H9 (cell line): ENCODE results near the gene GRIA1. TPM values are rescaled to one million over a fixed set of nuclear protein-coding genes. Genes with fewer than 3 reads are reported as not detected.
"Not testable (repeated sequence)": the region's sequence is repeated elsewhere in the genome, so short reads cannot be mapped to it uniquely, and the experiment has no call there.

Experiments used
- DNase-seq: peaks from one replicate; pipeline ENCODE4 v3.0.0-alpha.2; 2017
- H2AFZ ChIP-seq: one replicate; pipeline ENCODE4 v1.6.1; 2013; ENCODE audit warnings: mild to moderate bottlenecking, low read length, control low read depth, moderate library complexity
- H2AK5ac ChIP-seq: 2 replicates; pipeline ENCODE4 v1.6.1; 2013; ENCODE audit warnings: low read length, control low read depth, mixed read lengths; ENCODE audit not compliant: insufficient read length
- H2BK120ac ChIP-seq: one replicate; pipeline ENCODE4 v1.6.1; 2013; ENCODE audit warnings: low read depth, mild to moderate bottlenecking, low read length, control low read depth, inconsistent platforms; ENCODE audit not compliant: poor library complexity, severe bottlenecking
- H2BK12ac ChIP-seq: 2 replicates; pipeline ENCODE4 v1.6.1; 2013; ENCODE audit warnings: low read length, control low read depth, mixed read lengths, low read depth; ENCODE audit not compliant: insufficient read length
- H2BK15ac ChIP-seq: 2 replicates; pipeline ENCODE4 v1.6.1; 2013; ENCODE audit warnings: low read depth, low read length, control low read depth
- H2BK20ac ChIP-seq: one replicate; pipeline ENCODE4 v1.6.1; 2013; ENCODE audit warnings: low read depth, mild to moderate bottlenecking, low read length, control low read depth, inconsistent platforms; ENCODE audit not compliant: poor library complexity, severe bottlenecking
- H2BK5ac ChIP-seq: 2 replicates; pipeline ENCODE4 v1.6.1; 2013; ENCODE audit warnings: low read length, control low read depth, mixed read lengths; ENCODE audit not compliant: insufficient read length
- H3K14ac ChIP-seq: 2 replicates; pipeline ENCODE4 v1.6.1; 2013; ENCODE audit warnings: low read length, control low read depth; ENCODE audit not compliant: insufficient read depth
- H3K18ac ChIP-seq: 2 replicates; pipeline ENCODE4 v1.6.1; 2013; ENCODE audit warnings: low read depth, mild to moderate bottlenecking, mixed read lengths, low read length, control low read depth; ENCODE audit not compliant: insufficient read length
- H3K23ac ChIP-seq: 2 replicates; pipeline ENCODE4 v1.6.1; 2013; ENCODE audit warnings: low read length, control low read depth, mixed read lengths, low read depth; ENCODE audit not compliant: insufficient read length
- H3K23me2 ChIP-seq: 2 replicates; pipeline ENCODE4 v1.6.1; 2013; ENCODE audit warnings: low read depth, mild to moderate bottlenecking, mixed read lengths, low read length, control low read depth; ENCODE audit not compliant: insufficient read length, poor library complexity, severe bottlenecking
- H3K27ac ChIP-seq: 2 replicates; pipeline ENCODE4 v1.5.1; 2013; ENCODE audit warnings: low read length, control low read depth, mixed read lengths, low read depth; ENCODE audit not compliant: insufficient read length
- H3K27me3 ChIP-seq: 2 replicates; pipeline ENCODE4 v1.6.1; 2013; ENCODE audit warnings: low read length, control low read depth, inconsistent platforms; ENCODE audit not compliant: insufficient read depth
- H3K4ac ChIP-seq: 2 replicates; pipeline ENCODE4 v1.6.1; 2013; ENCODE audit warnings: low read depth, mild to moderate bottlenecking, control low read depth, inconsistent platforms, low read length, moderate library complexity
- H3K4me1 ChIP-seq: 2 replicates; pipeline ENCODE4 v1.6.1; 2013; ENCODE audit warnings: low read length, control low read depth, inconsistent platforms; ENCODE audit not compliant: insufficient read depth
- H3K4me2 ChIP-seq: 2 replicates; pipeline ENCODE4 v1.6.1; 2013; ENCODE audit warnings: low read length, control low read depth, mixed read lengths; ENCODE audit not compliant: insufficient read length, insufficient read depth
- H3K56ac ChIP-seq: 2 replicates; pipeline ENCODE4 v1.6.1; 2013; ENCODE audit warnings: low read depth, mild to moderate bottlenecking, mixed read lengths, low read length, control low read depth; ENCODE audit not compliant: insufficient read length
- H3K79me1 ChIP-seq: 2 replicates; pipeline ENCODE4 v1.6.1; 2013; ENCODE audit warnings: low read depth, mild to moderate bottlenecking, moderate library complexity, low read length, control low read depth, inconsistent platforms; ENCODE audit not compliant: insufficient read depth, poor library complexity, severe bottlenecking
- H3K79me2 ChIP-seq: 2 replicates; pipeline ENCODE4 v1.6.1; 2013; ENCODE audit warnings: low read length, control low read depth, inconsistent platforms; ENCODE audit not compliant: insufficient read depth
- H3K9ac ChIP-seq: 2 replicates; pipeline ENCODE4 v1.6.1; 2013; ENCODE audit warnings: low read length, control low read depth, mixed read lengths; ENCODE audit not compliant: insufficient read length; ENCODE audit errors: extremely low read depth
- H3K9me3 ChIP-seq: one replicate; pipeline ENCODE4 v1.6.1; 2013; ENCODE audit warnings: low read depth, low read length, inconsistent platforms; ENCODE audit not compliant: control insufficient read depth
- H3T11ph ChIP-seq: one replicate; pipeline ENCODE4 v1.6.1; 2013; ENCODE audit warnings: mild to moderate bottlenecking, low read length, control low read depth, inconsistent platforms
- H4K20me1 ChIP-seq: one replicate; pipeline ENCODE4 v1.6.1; 2013; ENCODE audit not compliant: control insufficient read depth, insufficient read length, insufficient read depth
- H4K5ac ChIP-seq: 2 replicates; pipeline ENCODE4 v1.6.1; 2013; ENCODE audit warnings: low read depth, mild to moderate bottlenecking, mixed read lengths, low read length, control low read depth; ENCODE audit not compliant: insufficient read length
- H4K8ac ChIP-seq: replicated peaks from 2 replicates; pipeline ENCODE4 v1.6.1; 2013; ENCODE audit warnings: low read length, control low read depth, mixed read lengths, low read depth; ENCODE audit not compliant: insufficient read length
- H4K91ac ChIP-seq: 2 replicates; pipeline ENCODE4 v1.6.1; 2013; ENCODE audit warnings: low read depth, mild to moderate bottlenecking, moderate library complexity, mixed read lengths, low read length, control low read depth; ENCODE audit not compliant: insufficient read length
- H3K27ac Mint-ChIP-seq, 3 experiments: 2 replicates in 2 of 3; 3 replicates in 1 of 3; pipeline ENCODE4 v1.8.0; 2020 to 2021; ENCODE audit warnings: mixed read lengths in 3 of 3, mild to moderate bottlenecking in 1 of 3, moderate library complexity in 1 of 3
- H3K27me3 Mint-ChIP-seq: 2 replicates; pipeline ENCODE4 v1.8.0; 2021; ENCODE audit warnings: low read depth, mild to moderate bottlenecking, moderate library complexity, mixed read lengths
- H3K36me3 Mint-ChIP-seq, 3 experiments: 2 replicates in 2 of 3; 3 replicates in 1 of 3; pipeline ENCODE4 v1.8.0; 2020 to 2021; ENCODE audit warnings: low read depth in 3 of 3, mixed read lengths in 3 of 3; ENCODE audit not compliant: insufficient read depth in 1 of 3
- H3K4me1 Mint-ChIP-seq, 2 experiments: 2 replicates each; pipeline ENCODE4 v1.8.0; 2020; ENCODE audit warnings: mixed read lengths in 2 of 2
- H3K4me3 Mint-ChIP-seq, 2 experiments: 2 replicates in 1 of 2; 3 replicates in 1 of 2; pipeline ENCODE4 v1.8.0; 2020 to 2021; ENCODE audit warnings: mild to moderate bottlenecking in 2 of 2, mixed read lengths in 2 of 2, moderate library complexity in 1 of 2
- H3K9me3 Mint-ChIP-seq, 2 experiments: 2 replicates in 1 of 2; 3 replicates in 1 of 2; pipeline ENCODE4 v1.8.0; 2020; ENCODE audit warnings: mild to moderate bottlenecking in 2 of 2, mixed read lengths in 2 of 2, moderate library complexity in 1 of 2
- CTCF ChIP-seq: fragments of 200-600 bp; sonication (generic); conservative IDR thresholded peaks from 3 replicates; pipeline ENCODE4 v1.8.0; 2021; ENCODE audit warnings: antibody characterized with exemption, mild to moderate bottlenecking
- WGBS: extraction: QIAGEN DNeasy Blood & Tissue Kit; methylation state at CpG from one replicate; pipeline ENCODE4 v1.1.7; 2013; ENCODE audit warnings: missing lambda C conversion rate, low lambda C conversion rate, mixed read lengths; ENCODE audit not compliant: insufficient read length; ENCODE audit errors: extremely low coverage; 5-methylcytosine and 5-hydroxymethylcytosine counted together
- total RNA-seq: library from RNA; stranded (reverse); gene quantifications from 2 replicates; pipeline ENCODE4 v1.2.1, GENCODE V29; 2021

Gene GRIA1
- total RNA-seq, 1 experiment from 2014 or later, result 0.52 TPM

GRCh38 chr5:153719324-153719723 lies 228.9 kb downstream of the GRIA1 start:
- Histone ChIP-seq H3K9ac (no peak overlapping the region), H3K79me2 (no peaks in the 10 kb centered on the region), H3K23me2 (no peaks in the 10 kb centered on the region), H2AFZ (no peak overlapping the region), H4K20me1 (no peaks in the 10 kb centered on the region), H3K14ac (no peak overlapping the region), H3K23ac (no peak overlapping the region), H2BK20ac (no peak overlapping the region), H3K4me2 (no peak overlapping the region), H4K91ac (no peak overlapping the region), H3K56ac (no peak overlapping the region), H3K4ac (no peak overlapping the region), H3K27me3 (no peaks in the 10 kb centered on the region), H3T11ph (no peak overlapping the region), H4K5ac (no peak overlapping the region), H2BK120ac (no peak overlapping the region), H2BK12ac (no peak overlapping the region), H2AK5ac (no peak overlapping the region), H3K9me3 (no peaks in the 10 kb centered on the region), H3K4me1 (no peaks in the 10 kb centered on the region), H2BK5ac (no peak overlapping the region), H3K18ac (no peak overlapping the region), H3K27ac (no peak overlapping the region), H2BK15ac (no peak overlapping the region), H4K8ac (no peak overlapping the region), H3K79me1 (no peaks in the 10 kb centered on the region)
- Mint-ChIP-seq H3K4me3 (no peak overlapping the region), H3K9me3 (peaks cover 19 to 20% of the 10 kb centered on the region in 2 experiments), H3K27me3 (no peaks in the 10 kb centered on the region; the same call in 1 of the 2 replicates), H3K27ac (no peak overlapping the region), H3K4me1 (no peaks in the 10 kb centered on the region), H3K36me3 (peaks cover 6 to 15% (median 6%) of the 10 kb centered on the region in 3 experiments; a peak in 6 of 7 replicates)
- no peak for TF ChIP-seq CTCF
- no peak for DNase-seq
- WGBS, result no CpG with 5 or more reads among the region's 5 CpGs

- H3K14ac ChIP-seq, H3K4me1 ChIP-seq, H3K27ac ChIP-seq, H3K23ac ChIP-seq, H2BK15ac ChIP-seq, H3K27ac Mint-ChIP-seq, H3K4me2 ChIP-seq, H3K9ac ChIP-seq, H3K79me2 ChIP-seq, H2AFZ ChIP-seq, H2AK5ac ChIP-seq, H2BK120ac ChIP-seq, H3K56ac ChIP-seq, H3K79me1 ChIP-seq, DNase-seq, H2BK20ac ChIP-seq, H3K27me3 Mint-ChIP-seq, H3K9me3 ChIP-seq, H3K27me3 ChIP-seq, H4K8ac ChIP-seq, H3K23me2 ChIP-seq, H4K20me1 ChIP-seq, H4K5ac ChIP-seq, H4K91ac ChIP-seq, H3K4me3 Mint-ChIP-seq, H3K4ac ChIP-seq, H3T11ph ChIP-seq, H3K18ac ChIP-seq, H2BK5ac ChIP-seq, H3K4me1 Mint-ChIP-seq, H2BK12ac ChIP-seq: not testable (repeated sequence)
- Mint-ChIP-seq H3K36me3 (peaks cover 6 to 15% (median 6%) of the 10 kb centered on the region in 3 experiments; a peak in 6 of 7 replicates), H3K9me3 (peaks cover 20 to 22% of the 10 kb centered on the region in 2 experiments)
- no CpG with 5 or more reads among the region's 15 CpGs for WGBS
These were observed 232.6 kb downstream of the GRIA1 start for GRCh38 chr5:153723022-153723610.
